NCI-H2081 (cell line): ENCODE data around the gene RBMX.
"Not testable (repeated sequence)": the region's sequence is repeated elsewhere in the genome, so short reads cannot be mapped to it uniquely, and the experiment has no call there.

ENCODE experiments used
- DNase-seq, 2 experiments: peaks; one replicate each; lab custom pipeline; 2025; lab: John Stamatoyannopoulos, UW

The RBMX gene

GRCh38 chrX:136880452-136881013 lies at the start of gene RBMX:
TSS of gene RBMX (minus strand) at chrX:136880725. CDS start at chrX:136879427, 1,298 bp downstream.
- peak; percentile 76 to 88 for DNase-seq

DNA sequence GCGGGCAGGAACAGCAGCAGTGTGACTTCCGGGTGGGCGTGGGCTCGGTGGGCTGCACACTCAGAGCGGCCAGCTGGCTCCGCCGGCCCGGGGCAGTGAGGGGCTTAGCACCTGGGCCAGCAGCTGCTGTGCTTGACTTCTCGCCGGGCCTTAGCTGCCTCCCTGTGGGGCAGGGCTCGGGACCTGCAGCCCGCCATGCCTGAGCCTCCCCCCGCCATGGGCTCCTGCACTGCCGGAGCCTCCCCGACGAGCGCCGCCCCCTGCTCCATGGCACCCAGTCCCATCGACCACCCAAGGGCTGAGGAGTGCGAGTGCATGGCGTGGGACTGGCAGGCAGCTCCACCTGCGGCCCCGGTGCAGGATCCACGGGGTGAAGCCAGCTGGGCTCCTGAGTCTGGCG lies 40.9 kb upstream of the RBMX start:
- DNase-seq: not testable (repeated sequence)

DNA sequence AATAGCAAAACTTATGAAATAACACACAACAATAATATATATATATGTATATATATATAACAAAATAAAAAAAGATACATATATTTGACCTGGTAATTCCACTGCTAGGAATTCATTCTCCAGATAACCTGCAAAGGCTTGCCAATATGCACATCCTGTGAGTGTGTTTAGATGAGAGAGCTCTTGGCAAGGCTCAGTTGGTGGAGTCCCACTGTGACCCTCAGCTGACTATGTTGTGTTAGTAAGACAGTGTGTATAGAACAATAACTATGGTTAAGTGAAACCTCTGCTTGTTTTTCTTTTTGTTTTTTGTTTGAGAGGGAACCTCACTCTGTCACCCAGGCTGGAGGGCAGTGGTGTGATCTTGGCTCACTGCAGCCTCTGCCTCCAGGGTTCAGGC lies 39.5 kb upstream of the RBMX start:
- peak; percentile 2 to 66 for DNase-seq

- DNase-seq: no peak
Measured at GRCh38 chrX:136916827-136917226, 36.3 kb upstream of the RBMX start.

GRCh38 chrX:136911661-136912060 lies 31.1 kb upstream of the RBMX start:
- DNase-seq: not testable (repeated sequence)

DNA sequence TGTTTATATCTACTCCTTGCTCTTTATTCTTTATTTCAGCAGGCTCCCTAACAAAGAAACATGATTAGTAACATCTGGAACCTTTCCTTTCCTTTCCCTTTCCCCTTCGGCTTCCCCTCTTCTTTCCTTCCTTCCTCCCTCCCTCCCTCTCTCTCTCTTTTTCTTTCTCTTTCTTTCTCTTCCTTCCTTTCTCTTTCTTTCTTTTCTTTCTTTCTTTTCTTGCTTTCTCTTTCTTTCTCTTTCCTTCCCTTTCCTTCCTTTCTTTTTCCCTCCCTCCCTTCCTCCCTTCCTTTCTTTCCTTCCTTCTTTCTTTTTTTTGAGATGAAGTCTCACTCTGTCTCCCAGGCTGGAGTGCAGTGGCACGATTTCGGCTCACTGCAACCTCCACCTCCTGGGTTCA lies 30.7 kb upstream of the RBMX start:
- no peak for DNase-seq

DNA sequence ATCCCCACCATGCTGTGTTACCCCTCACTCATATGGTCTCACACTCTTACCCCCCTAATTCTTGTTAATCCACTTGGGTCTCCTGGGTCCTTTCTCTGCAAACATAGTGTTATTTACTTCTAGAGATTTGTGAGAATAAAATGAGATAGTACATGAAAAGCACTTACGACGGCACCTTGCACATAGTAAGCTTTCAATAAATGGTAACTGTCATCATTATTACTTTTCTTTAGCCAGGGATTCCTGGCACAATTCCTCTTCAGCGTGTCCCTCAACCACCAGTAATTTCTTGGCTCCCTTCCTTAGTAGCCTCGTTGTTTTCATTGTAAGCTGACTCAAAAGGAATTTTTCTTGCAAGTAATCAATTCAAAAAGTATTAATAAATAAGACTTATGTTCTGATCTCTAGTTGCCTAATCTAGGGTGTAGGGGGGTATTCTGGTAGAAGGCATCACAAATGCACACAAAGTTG lies 30.1 kb upstream of the RBMX start:
- DNase-seq: no peak

DNA sequence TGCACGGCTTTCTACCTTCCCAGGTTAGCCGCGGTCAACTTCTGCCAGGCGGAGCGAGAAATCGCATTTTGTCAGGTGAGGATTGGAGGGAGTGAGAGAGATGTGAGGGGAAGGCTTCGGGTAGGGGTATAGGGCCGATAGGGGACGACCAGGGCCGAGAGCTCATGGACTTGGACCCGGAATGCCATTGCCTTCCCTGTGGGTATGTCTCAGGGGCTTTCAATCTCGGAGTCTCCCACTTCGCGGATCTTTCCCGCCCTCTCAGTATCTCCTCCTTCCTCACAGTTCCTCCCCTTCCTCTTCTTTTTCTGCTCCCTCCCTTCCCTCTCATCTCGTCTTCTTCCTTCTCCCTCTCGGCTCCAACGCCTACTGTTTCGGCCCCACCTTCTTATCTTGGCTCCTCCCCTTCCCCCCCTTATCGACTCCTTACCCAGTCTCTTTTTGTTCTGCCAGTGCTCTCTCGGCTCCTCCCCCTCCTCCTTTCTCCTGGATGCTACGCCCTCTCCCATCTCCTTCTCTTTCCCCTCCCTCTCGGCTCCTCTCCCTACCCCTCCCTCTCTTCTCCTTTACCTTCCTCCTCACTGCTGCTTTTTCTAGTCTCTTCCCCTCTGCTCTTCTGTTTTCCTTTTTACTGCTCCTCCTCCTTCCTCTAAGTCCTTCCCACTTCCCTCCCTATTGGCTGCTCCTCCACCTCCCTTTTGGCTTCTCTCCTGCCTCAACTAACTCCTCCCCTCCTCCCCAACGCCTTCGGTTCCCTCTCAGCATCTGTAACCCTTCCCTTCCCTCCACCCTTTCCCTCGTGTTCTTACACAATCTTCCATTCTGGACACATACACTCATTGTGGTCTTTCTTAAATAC lies 29.4 kb upstream of the RBMX start:
- DNase-seq: peak; percentile 64 to 65

GRCh38 chrX:136909119-136909705 lies 28.7 kb upstream of the RBMX start:
- DNase-seq: peak; percentile 43 to 60

DNA sequence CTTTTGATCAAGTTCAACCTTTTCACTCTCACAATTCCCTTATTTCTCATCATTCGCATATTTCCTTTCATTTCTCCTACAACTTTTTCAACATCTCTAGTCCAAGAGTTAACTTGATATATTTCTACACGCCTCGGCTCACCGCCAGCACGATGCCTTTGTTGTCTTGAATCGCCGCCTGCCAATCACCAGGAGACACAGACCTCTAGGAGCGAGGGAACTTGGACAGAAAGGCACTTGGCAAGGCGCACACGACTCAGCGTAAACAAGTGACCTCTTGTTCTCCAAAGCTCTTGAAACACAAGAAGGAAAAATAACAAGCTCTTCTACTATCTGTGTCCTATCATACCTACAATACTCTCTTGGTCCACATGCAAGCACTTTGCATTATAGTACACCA lies 27.1 kb upstream of the RBMX start:
- no peak for DNase-seq

GRCh38 chrX:136906921-136907510 lies 26.5 kb upstream of the RBMX start:
- DNase-seq: no peak

DNA sequence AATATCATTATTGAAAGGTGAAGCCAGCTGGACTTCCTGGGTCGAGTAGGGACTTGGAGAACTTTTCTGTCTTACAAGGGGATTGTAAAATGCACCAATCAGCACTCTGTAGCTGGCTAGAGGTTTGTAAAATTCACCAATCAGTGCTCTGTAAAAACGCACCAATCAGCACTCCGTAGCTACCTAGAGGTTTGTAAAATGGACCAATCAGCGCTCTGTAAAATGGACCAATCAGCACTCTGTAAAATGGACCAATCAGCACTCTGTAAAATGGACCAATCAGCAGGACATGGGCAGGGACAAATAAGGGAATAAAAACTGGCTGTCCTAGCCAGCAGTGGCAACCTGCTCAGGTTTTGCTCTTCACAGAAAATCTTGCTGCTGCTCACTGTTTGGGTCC lies 23.5 kb upstream of the RBMX start:
- DNase-seq: not testable (repeated sequence)

DNA sequence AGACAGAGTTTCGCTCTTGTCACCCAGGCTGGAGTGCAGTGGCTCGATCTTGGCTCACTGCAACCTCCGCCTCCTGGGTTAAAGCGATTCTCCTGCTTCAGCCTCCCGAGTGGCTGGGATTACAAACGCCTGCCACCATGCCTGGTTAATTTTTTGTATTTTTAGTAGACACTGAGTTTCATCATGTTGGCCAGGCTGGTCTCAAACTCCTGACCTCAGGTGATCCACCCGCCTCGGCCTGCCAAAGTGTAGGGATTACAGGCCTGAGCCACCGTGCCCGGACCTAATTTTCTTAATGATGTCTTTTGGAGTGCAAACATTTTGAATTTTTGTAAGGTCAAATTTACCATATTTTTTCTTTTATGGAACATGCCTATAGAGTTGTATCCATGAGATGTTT lies 19.5 kb upstream of the RBMX start:
- DNase-seq: not testable (repeated sequence)

DNA sequence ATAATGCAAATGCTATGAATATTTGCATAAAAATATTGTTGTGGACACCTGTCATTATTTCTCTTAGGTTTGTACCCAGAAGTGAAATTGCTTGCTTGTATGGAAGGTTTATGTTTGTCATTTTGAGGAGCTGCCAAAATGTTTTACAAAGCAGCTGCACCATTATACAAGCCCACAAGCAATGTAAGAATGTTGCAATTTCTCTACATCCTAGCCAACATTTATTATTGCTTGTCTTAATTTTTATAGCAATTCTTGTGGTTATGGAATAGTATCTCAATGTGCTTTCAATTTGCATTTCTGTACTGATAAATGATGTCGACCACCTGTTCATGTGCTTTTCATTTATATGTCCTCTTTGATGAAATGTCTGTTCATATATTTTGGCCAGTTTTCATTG lies 18.7 kb upstream of the RBMX start:
- no peak for DNase-seq

- DNase-seq: not testable (repeated sequence)
Measured at GRCh38 chrX:136898752-136899151, 18.2 kb upstream of the RBMX start.

GRCh38 chrX:136896121-136896914 lies 15.8 kb upstream of the RBMX start:
- DNase-seq: no peak

- DNase-seq: no peak
Measured at GRCh38 chrX:136892412-136892811, 11.9 kb upstream of the RBMX start.

DNA sequence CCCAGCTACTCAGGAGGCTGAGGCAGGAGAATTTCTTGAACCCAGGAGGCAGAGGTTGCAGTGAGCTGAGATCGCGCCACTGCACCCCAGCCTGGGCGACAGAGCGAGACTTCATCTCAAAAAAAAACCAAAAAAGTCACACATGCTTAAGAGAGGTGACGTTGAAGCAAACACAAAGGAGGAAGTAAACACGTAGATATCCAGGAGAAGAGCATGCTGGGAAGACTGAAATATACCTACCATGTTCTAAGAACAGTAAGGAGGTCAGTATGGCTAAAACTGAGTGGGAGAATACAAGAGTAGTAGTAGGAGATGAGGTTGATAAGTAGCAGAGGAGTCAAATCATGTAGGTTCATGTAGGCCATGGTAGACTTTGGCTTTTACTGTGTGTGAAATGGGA lies 10.1 kb upstream of the RBMX start:
- DNase-seq: not testable (repeated sequence)

GRCh38 chrX:136889269-136889668 lies 8.7 kb upstream of the RBMX start:
- DNase-seq: no peak

- DNase-seq: peak in 1 of 2 experiments; percentile 7
Measured at GRCh38 chrX:136880003-136880451, 498 bp downstream of the RBMX start.

DNA sequence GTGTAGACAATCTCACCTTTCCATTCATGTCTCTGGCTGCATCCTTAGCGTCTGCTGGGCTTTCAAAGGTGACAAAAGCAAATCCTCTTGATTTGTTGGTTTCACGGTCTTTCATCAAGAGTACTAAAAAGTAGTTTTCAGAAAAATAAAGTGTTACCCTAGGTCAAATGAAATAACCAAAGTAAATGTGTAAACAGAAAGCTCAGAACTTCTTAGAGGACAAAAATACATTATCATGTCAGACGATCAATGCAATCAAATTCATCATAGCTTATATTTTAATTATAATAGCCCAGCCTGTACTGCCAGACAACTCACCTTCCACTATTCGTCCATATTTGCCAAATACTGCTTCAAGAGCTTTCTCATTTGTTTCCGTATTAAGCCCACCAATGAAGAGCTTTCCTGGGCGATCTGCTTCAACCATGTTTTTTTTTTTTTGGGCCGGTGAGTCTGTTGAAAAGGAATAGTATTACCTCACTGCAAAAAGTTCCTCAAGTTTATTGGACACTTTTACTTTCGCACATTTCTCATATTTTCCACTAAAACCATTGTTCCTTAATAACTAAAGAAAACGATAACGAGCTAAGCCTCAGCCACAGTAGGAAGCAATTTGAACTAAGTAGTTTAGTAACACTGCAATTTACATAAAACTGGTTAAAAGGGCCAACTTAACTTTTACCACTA lies 1.4 kb downstream of the RBMX start:
- no peak for DNase-seq
